ENCODE data around the gene STARD7.

DNA sequence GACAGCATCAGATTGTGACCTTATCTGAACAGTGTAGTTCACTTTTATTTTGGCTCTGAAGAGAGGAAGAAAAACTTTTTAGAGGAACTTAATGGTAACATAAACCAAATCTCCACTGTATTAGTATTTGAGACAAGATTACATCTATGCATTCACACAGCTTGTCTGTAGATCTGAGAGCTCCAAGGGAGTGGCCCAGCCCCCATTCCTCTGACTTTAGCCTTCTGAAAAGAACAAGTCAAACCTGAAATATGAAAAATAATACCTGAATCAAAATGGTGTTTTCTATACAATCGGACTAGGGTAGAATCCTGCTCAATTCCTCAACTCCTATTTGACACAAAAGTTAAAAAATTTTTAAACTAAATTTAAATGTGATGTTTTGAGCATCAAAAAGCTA lies 23.1 kb downstream of the STARD7 start:
- TF ChIP-seq ARNTL (CRISPR knock-in tag; IDR thresholded peaks at IDR 0.05; ENCODE audit: borderline replicate concordance, low read depth) = no peak
- TF ChIP-seq, protein P1, sequence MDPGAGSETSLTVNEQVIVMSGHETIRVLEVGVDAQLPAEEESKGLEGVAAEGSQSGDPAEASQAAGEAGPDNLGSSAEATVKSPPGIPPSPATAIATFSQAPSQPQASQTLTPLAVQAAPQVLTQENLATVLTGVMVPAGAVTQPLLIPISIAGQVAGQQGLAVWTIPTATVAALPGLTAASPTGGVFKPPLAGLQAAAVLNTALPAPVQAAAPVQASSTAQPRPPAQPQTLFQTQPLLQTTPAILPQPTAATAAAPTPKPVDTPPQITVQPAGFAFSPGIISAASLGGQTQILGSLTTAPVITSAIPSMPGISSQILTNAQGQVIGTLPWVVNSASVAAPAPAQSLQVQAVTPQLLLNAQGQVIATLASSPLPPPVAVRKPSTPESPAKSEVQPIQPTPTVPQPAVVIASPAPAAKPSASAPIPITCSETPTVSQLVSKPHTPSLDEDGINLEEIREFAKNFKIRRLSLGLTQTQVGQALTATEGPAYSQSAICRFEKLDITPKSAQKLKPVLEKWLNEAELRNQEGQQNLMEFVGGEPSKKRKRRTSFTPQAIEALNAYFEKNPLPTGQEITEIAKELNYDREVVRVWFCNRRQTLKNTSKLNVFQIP (CRISPR knock-in tag; IDR thresholded peaks at IDR 0.05; ENCODE audit: borderline replicate concordance, low read depth) = no peak
- TF ChIP-seq, protein P2, sequence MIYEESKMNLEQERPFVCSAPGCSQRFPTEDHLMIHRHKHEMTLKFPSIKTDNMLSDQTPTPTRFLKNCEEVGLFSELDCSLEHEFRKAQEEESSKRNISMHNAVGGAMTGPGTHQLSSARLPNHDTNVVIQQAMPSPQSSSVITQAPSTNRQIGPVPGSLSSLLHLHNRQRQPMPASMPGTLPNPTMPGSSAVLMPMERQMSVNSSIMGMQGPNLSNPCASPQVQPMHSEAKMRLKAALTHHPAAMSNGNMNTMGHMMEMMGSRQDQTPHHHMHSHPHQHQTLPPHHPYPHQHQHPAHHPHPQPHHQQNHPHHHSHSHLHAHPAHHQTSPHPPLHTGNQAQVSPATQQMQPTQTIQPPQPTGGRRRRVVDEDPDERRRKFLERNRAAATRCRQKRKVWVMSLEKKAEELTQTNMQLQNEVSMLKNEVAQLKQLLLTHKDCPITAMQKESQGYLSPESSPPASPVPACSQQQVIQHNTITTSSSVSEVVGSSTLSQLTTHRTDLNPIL (CRISPR knock-in tag; IDR thresholded peaks at IDR 0.05; ENCODE audit: low read depth) = no peak
- no peak for TF ChIP-seq RARB (CRISPR knock-in tag; IDR thresholded peaks at IDR 0.05)
- TF ChIP-seq ZFP3 (CRISPR knock-in tag; IDR thresholded peaks at IDR 0.05) = no peak
- TF ChIP-seq, protein P3, sequence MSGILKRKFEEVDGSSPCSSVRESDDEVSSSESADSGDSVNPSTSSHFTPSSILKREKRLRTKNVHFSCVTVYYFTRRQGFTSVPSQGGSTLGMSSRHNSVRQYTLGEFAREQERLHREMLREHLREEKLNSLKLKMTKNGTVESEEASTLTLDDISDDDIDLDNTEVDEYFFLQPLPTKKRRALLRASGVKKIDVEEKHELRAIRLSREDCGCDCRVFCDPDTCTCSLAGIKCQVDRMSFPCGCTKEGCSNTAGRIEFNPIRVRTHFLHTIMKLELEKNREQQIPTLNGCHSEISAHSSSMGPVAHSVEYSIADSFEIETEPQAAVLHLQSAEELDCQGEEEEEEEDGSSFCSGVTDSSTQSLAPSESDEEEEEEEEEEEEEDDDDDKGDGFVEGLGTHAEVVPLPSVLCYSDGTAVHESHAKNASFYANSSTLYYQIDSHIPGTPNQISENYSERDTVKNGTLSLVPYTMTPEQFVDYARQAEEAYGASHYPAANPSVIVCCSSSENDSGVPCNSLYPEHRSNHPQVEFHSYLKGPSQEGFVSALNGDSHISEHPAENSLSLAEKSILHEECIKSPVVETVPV (CRISPR knock-in tag; IDR thresholded peaks at IDR 0.05) = no peak
- TF ChIP-seq, protein P4, sequence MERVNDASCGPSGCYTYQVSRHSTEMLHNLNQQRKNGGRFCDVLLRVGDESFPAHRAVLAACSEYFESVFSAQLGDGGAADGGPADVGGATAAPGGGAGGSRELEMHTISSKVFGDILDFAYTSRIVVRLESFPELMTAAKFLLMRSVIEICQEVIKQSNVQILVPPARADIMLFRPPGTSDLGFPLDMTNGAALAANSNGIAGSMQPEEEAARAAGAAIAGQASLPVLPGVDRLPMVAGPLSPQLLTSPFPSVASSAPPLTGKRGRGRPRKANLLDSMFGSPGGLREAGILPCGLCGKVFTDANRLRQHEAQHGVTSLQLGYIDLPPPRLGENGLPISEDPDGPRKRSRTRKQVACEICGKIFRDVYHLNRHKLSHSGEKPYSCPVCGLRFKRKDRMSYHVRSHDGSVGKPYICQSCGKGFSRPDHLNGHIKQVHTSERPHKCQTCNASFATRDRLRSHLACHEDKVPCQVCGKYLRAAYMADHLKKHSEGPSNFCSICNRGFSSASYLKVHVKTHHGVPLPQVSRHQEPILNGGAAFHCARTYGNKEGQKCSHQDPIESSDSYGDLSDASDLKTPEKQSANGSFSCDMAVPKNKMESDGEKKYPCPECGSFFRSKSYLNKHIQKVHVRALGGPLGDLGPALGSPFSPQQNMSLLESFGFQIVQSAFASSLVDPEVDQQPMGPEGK (CRISPR knock-in tag; IDR thresholded peaks at IDR 0.05; ENCODE audit: borderline replicate concordance) = no peak
- TF ChIP-seq SNAI2 (CRISPR knock-in tag; IDR thresholded peaks at IDR 0.05) = no peak
- no peak for TF ChIP-seq TCF4 (CRISPR knock-in tag; IDR thresholded peaks at IDR 0.05; ENCODE audit: borderline replicate concordance)
- TF ChIP-seq CSDC2 (CRISPR knock-in tag; IDR thresholded peaks at IDR 0.05) = no peak
